Ovary (tissue), 3 donors: ENCODE measurements around the gene NCS1.

Source experiments
- EP300 ChIP-seq: sonication (generic); formaldehyde crosslinking; IDR thresholded peaks from one replicate; pipeline ENCODE4 v1.6.1; 2017; ENCODE audit warnings: antibody characterized with exemption
- POLR2A ChIP-seq: fragments of 450-650 bp; IDR thresholded peaks from one replicate; pipeline ENCODE4 v1.6.1; 2017; ENCODE audit warnings: antibody characterized with exemption, mild to moderate bottlenecking, moderate library complexity
- TF ChIP-seq, protein P1 (sequence below), 3 donors: fragments of 450-650 bp in 2 of 3; fragments of 200-600 bp in 1 of 3; IDR thresholded peaks; one replicate each; pipeline versions ENCODE4 v1.5.1 to v1.8.0; 2016 to 2022; ENCODE audit warnings: antibody characterized with exemption in 3 of 3, mild to moderate bottlenecking in 1 of 3
- donor health status: DM: no; HTN: no; CAD: no.

DNA sequence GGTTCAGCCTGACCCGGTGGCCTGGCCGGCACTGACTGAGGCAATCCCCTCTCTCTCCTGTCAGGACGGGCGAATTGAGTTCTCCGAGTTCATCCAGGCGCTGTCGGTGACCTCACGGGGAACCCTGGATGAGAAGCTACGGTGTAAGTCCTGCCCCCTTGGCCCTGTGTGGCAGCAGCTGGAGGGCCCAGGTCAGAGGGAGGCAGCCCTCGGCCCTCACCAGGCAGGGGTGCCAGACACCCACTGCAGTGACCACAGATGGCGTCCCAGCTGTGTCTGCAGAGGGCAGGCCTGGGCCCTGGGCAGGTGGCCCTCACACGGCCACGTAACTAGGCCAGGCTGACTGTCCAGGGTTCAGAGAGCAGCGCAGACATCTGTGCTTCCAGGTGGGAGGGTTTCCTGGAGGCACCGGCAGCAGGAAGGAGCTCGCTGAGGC lies 47.5 kb downstream of the NCS1 start:
- TF ChIP-seq, protein P1, sequence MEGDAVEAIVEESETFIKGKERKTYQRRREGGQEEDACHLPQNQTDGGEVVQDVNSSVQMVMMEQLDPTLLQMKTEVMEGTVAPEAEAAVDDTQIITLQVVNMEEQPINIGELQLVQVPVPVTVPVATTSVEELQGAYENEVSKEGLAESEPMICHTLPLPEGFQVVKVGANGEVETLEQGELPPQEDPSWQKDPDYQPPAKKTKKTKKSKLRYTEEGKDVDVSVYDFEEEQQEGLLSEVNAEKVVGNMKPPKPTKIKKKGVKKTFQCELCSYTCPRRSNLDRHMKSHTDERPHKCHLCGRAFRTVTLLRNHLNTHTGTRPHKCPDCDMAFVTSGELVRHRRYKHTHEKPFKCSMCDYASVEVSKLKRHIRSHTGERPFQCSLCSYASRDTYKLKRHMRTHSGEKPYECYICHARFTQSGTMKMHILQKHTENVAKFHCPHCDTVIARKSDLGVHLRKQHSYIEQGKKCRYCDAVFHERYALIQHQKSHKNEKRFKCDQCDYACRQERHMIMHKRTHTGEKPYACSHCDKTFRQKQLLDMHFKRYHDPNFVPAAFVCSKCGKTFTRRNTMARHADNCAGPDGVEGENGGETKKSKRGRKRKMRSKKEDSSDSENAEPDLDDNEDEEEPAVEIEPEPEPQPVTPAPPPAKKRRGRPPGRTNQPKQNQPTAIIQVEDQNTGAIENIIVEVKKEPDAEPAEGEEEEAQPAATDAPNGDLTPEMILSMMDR (IDR thresholded peaks at IDR 0.05): no peak
- no peak for TF ChIP-seq POLR2A
- no peak for TF ChIP-seq EP300
